ENCODE measurements around the gene TRIM23.
A peak's percentile ranks its signal among the peaks of the same experiment; 100 is the strongest.
"Not testable (repeated sequence)": the region's sequence is repeated elsewhere in the genome, so short reads cannot be mapped to it uniquely, and the experiment has no call there.

The TRIM23 gene

GRCh38 chr5:65620021-65620420 lies 4.1 kb downstream of the TRIM23 start:
- no peak for DNase-seq
- no peak for TF ChIP-seq POLR2A (IDR thresholded peaks at IDR 0.05; ENCODE audit: low read length)
- TF ChIP-seq GATA1 (IDR thresholded peaks at IDR 0.05; ENCODE audit: low read depth, low read length): no peak

GRCh38 chr5:65612298-65612907 lies 11.7 kb downstream of the TRIM23 start:
- no peak for DNase-seq
- TF ChIP-seq POLR2A (IDR thresholded peaks at IDR 0.05; ENCODE audit: low read length) (no peak), GATA1 (IDR thresholded peaks at IDR 0.05; ENCODE audit: low read depth, low read length) (no peak)

GRCh38 chr5:65611524-65611923 lies 12.6 kb downstream of the TRIM23 start:
- DNase-seq: no peak
- TF ChIP-seq GATA1 (IDR thresholded peaks at IDR 0.05; ENCODE audit: low read depth, low read length): no peak
- TF ChIP-seq POLR2A (IDR thresholded peaks at IDR 0.05; ENCODE audit: low read length): no peak

GRCh38 chr5:65601761-65602160 lies 22.4 kb downstream of the TRIM23 start:
- not testable (repeated sequence) for DNase-seq

- DNase-seq: no peak
- TF ChIP-seq POLR2A (IDR thresholded peaks at IDR 0.05; ENCODE audit: low read length) (no peak), GATA1 (IDR thresholded peaks at IDR 0.05; ENCODE audit: low read depth, low read length) (no peak)
These were observed 35.4 kb downstream of the TRIM23 start for GRCh38 chr5:65588694-65589093.

GRCh38 chr5:65577141-65577540 lies 47.0 kb downstream of the TRIM23 start:
- DNase-seq: no peak

GRCh38 chr5:65570598-65571226 lies 53.4 kb downstream of the TRIM23 start:
- TF ChIP-seq GATA1 (IDR thresholded peaks at IDR 0.05; ENCODE audit: low read depth, low read length) (no peak), POLR2A (IDR thresholded peaks at IDR 0.05; ENCODE audit: low read length) (no peak)
- DNase-seq: peak in 1 of 2 experiments; percentile 11

More at GRCh38 chr5:65577141-65577540, 47.0 kb downstream of the TRIM23 start:
- TF ChIP-seq POLR2A (IDR thresholded peaks at IDR 0.05; ENCODE audit: low read length) (no peak), GATA1 (IDR thresholded peaks at IDR 0.05; ENCODE audit: low read depth, low read length) (no peak)

- no peak for DNase-seq
- TF ChIP-seq POLR2A (IDR thresholded peaks at IDR 0.05; ENCODE audit: low read length): no peak
- TF ChIP-seq GATA1 (IDR thresholded peaks at IDR 0.05; ENCODE audit: low read depth, low read length): no peak
These were observed 57.6 kb downstream of the TRIM23 start for GRCh38 chr5:65566505-65566904.

GRCh38 chr5:65563777-65564176 lies 60.4 kb downstream of the TRIM23 start:
- DNase-seq: peak; percentile 51 to 67
- no peak for TF ChIP-seq POLR2A (IDR thresholded peaks at IDR 0.05; ENCODE audit: low read length)
- no peak for TF ChIP-seq GATA1 (IDR thresholded peaks at IDR 0.05; ENCODE audit: low read depth, low read length)

- TF ChIP-seq POLR2A (IDR thresholded peaks at IDR 0.05; ENCODE audit: low read length) (peak; percentile 98), GATA1 (IDR thresholded peaks at IDR 0.05; ENCODE audit: low read depth, low read length) (no peak)
- peak; percentile 97 to 98 for DNase-seq
These were observed 61.1 kb downstream of the TRIM23 start, which contains the start of the genes CENPK and PPWD1 for GRCh38 chr5:65562731-65563701. CENPK (minus strand) TSS chr5:65563168; CDS start chr5:65554907, 8,261 bp downstream. PPWD1 (plus strand) TSS chr5:65563296; CDS start chr5:65563311, 15 bp downstream.

- no peak for DNase-seq
- no peak for TF ChIP-seq POLR2A (IDR thresholded peaks at IDR 0.05; ENCODE audit: low read length)
- TF ChIP-seq GATA1 (IDR thresholded peaks at IDR 0.05; ENCODE audit: low read depth, low read length): no peak
These were observed 67.4 kb downstream of the TRIM23 start for GRCh38 chr5:65556718-65557117.

- TF ChIP-seq GATA1 (IDR thresholded peaks at IDR 0.05; ENCODE audit: low read depth, low read length) (no peak), POLR2A (IDR thresholded peaks at IDR 0.05; ENCODE audit: low read length) (no peak)
- no peak for DNase-seq
These were observed 68.0 kb downstream of the TRIM23 start for GRCh38 chr5:65556181-65556580.

- TF ChIP-seq POLR2A (IDR thresholded peaks at IDR 0.05; ENCODE audit: low read length) (no peak), GATA1 (IDR thresholded peaks at IDR 0.05; ENCODE audit: low read depth, low read length) (no peak)
- DNase-seq: no peak
These were observed 68.8 kb downstream of the TRIM23 start for GRCh38 chr5:65555287-65555686.

GRCh38 chr5:65553941-65554340 lies 70.2 kb downstream of the TRIM23 start:
- no peak for DNase-seq
- TF ChIP-seq GATA1 (IDR thresholded peaks at IDR 0.05; ENCODE audit: low read depth, low read length): no peak
- TF ChIP-seq POLR2A (IDR thresholded peaks at IDR 0.05; ENCODE audit: low read length): no peak
